ENCODE measurements around the gene C11orf21.

The C11orf21 gene

GRCh38 chr11:2269601-2270321, 32.0 kb downstream of the C11orf21 start:
- peaks cover 57% of the 10 kb centered on the region for H3K27me3 ChIP-seq (ENCODE audit: control insufficient read depth, insufficient read depth, low read length)
- H3K4me1 ChIP-seq (ENCODE audit: control insufficient read depth, insufficient read depth, low read length): peaks cover 27% of the 10 kb centered on the region
- no peaks in the 10 kb centered on the region for H3K9me3 ChIP-seq (ENCODE audit: control insufficient read depth, low read length)
- peak overlapping the region; percentile 36 for H3K4me3 ChIP-seq (ENCODE audit: low read length)
- H3K36me3 ChIP-seq (ENCODE audit: control insufficient read depth, insufficient read depth, low read length): no peaks in the 10 kb centered on the region
- H3K9ac ChIP-seq (ENCODE audit: low read length): peak overlapping the region; percentile 57

GRCh38 chr11:2268729-2269600, 32.8 kb downstream of the C11orf21 start:
- H3K9ac ChIP-seq (ENCODE audit: low read length): peak overlapping the region; percentile 57
- peaks cover 27% of the 10 kb centered on the region for H3K4me1 ChIP-seq (ENCODE audit: control insufficient read depth, insufficient read depth, low read length)
- peak overlapping the region; percentile 36 for H3K4me3 ChIP-seq (ENCODE audit: low read length)
- no peaks in the 10 kb centered on the region for H3K36me3 ChIP-seq (ENCODE audit: control insufficient read depth, insufficient read depth, low read length)
- H3K27me3 ChIP-seq (ENCODE audit: control insufficient read depth, insufficient read depth, low read length): peaks cover 52% of the 10 kb centered on the region
- no peaks in the 10 kb centered on the region for H3K9me3 ChIP-seq (ENCODE audit: control insufficient read depth, low read length)

GRCh38 chr11:2267851-2268728, 33.6 kb downstream of the C11orf21 start:
- Histone ChIP-seq H3K9ac (ENCODE audit: low read length) (peak overlapping the region; percentile 45), H3K9me3 (ENCODE audit: control insufficient read depth, low read length) (no peaks in the 10 kb centered on the region), H3K27me3 (ENCODE audit: control insufficient read depth, insufficient read depth, low read length) (peaks cover 51% of the 10 kb centered on the region), H3K4me1 (ENCODE audit: control insufficient read depth, insufficient read depth, low read length) (peaks cover 27% of the 10 kb centered on the region), H3K4me3 (ENCODE audit: low read length) (no peak overlapping the region), H3K36me3 (ENCODE audit: control insufficient read depth, insufficient read depth, low read length) (no peaks in the 10 kb centered on the region)

- no peaks in the 10 kb centered on the region for H3K36me3 ChIP-seq (ENCODE audit: control insufficient read depth, insufficient read depth, low read length)
- H3K4me1 ChIP-seq (ENCODE audit: control insufficient read depth, insufficient read depth, low read length): peaks cover 27% of the 10 kb centered on the region
- no peak overlapping the region for H3K4me3 ChIP-seq (ENCODE audit: low read length)
- no peak overlapping the region for H3K9ac ChIP-seq (ENCODE audit: low read length)
- peaks cover 47% of the 10 kb centered on the region for H3K27me3 ChIP-seq (ENCODE audit: control insufficient read depth, insufficient read depth, low read length)
- H3K9me3 ChIP-seq (ENCODE audit: control insufficient read depth, low read length): no peaks in the 10 kb centered on the region
Measured at GRCh38 chr11:2267306-2267850, 34.3 kb downstream of the C11orf21 start.

GRCh38 chr11:2266586-2267305, 35.0 kb downstream of the C11orf21 start:
- Histone ChIP-seq H3K9me3 (ENCODE audit: control insufficient read depth, low read length) (no peaks in the 10 kb centered on the region), H3K36me3 (ENCODE audit: control insufficient read depth, insufficient read depth, low read length) (no peaks in the 10 kb centered on the region), H3K4me1 (ENCODE audit: control insufficient read depth, insufficient read depth, low read length) (peaks cover 27% of the 10 kb centered on the region), H3K27me3 (ENCODE audit: control insufficient read depth, insufficient read depth, low read length) (peaks cover 40% of the 10 kb centered on the region), H3K9ac (ENCODE audit: low read length) (no peak overlapping the region), H3K4me3 (ENCODE audit: low read length) (no peak overlapping the region)

- no peak overlapping the region for H3K4me3 ChIP-seq (ENCODE audit: low read length)
- H3K4me1 ChIP-seq (ENCODE audit: control insufficient read depth, insufficient read depth, low read length): peaks cover 27% of the 10 kb centered on the region
- H3K27me3 ChIP-seq (ENCODE audit: control insufficient read depth, insufficient read depth, low read length): peaks cover 33% of the 10 kb centered on the region
- H3K36me3 ChIP-seq (ENCODE audit: control insufficient read depth, insufficient read depth, low read length): no peaks in the 10 kb centered on the region
- no peaks in the 10 kb centered on the region for H3K9me3 ChIP-seq (ENCODE audit: control insufficient read depth, low read length)
- H3K9ac ChIP-seq (ENCODE audit: low read length): peak overlapping the region; percentile 34
Measured at GRCh38 chr11:2265854-2266585, 35.7 kb downstream of the C11orf21 start.

- Histone ChIP-seq H3K4me1 (ENCODE audit: control insufficient read depth, insufficient read depth, low read length) (peaks cover 27% of the 10 kb centered on the region), H3K27me3 (ENCODE audit: control insufficient read depth, insufficient read depth, low read length) (peaks cover 27% of the 10 kb centered on the region)
Measured at GRCh38 chr11:2265396-2265795, 36.3 kb downstream of the C11orf21 start.

GRCh38 chr11:2264366-2265053, 37.2 kb downstream of the C11orf21 start:
- Histone ChIP-seq H3K4me1 (ENCODE audit: control insufficient read depth, insufficient read depth, low read length) (peaks cover 21% of the 10 kb centered on the region), H3K27me3 (ENCODE audit: control insufficient read depth, insufficient read depth, low read length) (peaks cover 22% of the 10 kb centered on the region), H3K9ac (ENCODE audit: low read length) (no peak overlapping the region)

More at GRCh38 chr11:2265396-2265795, 36.3 kb downstream of the C11orf21 start:
- H3K36me3 ChIP-seq (ENCODE audit: control insufficient read depth, insufficient read depth, low read length): no peaks in the 10 kb centered on the region
- H3K4me3 ChIP-seq (ENCODE audit: low read length): no peak overlapping the region
- H3K9ac ChIP-seq (ENCODE audit: low read length): peak overlapping the region; percentile 34
- H3K9me3 ChIP-seq (ENCODE audit: control insufficient read depth, low read length): no peaks in the 10 kb centered on the region

GRCh38 chr11:2263724-2264360, 37.9 kb downstream of the C11orf21 start:
- no peak overlapping the region for H3K9ac ChIP-seq (ENCODE audit: low read length)
- H3K4me1 ChIP-seq (ENCODE audit: control insufficient read depth, insufficient read depth, low read length): peaks cover 21% of the 10 kb centered on the region
- no peaks in the 10 kb centered on the region for H3K9me3 ChIP-seq (ENCODE audit: control insufficient read depth, low read length)
- H3K27me3 ChIP-seq (ENCODE audit: control insufficient read depth, insufficient read depth, low read length): peaks cover 16% of the 10 kb centered on the region
- no peak overlapping the region for H3K4me3 ChIP-seq (ENCODE audit: low read length)
- H3K36me3 ChIP-seq (ENCODE audit: control insufficient read depth, insufficient read depth, low read length): no peaks in the 10 kb centered on the region

More at GRCh38 chr11:2264366-2265053, 37.2 kb downstream of the C11orf21 start:
- no peaks in the 10 kb centered on the region for H3K36me3 ChIP-seq (ENCODE audit: control insufficient read depth, insufficient read depth, low read length)
- H3K9me3 ChIP-seq (ENCODE audit: control insufficient read depth, low read length): no peaks in the 10 kb centered on the region
- H3K4me3 ChIP-seq (ENCODE audit: low read length): no peak overlapping the region

- Histone ChIP-seq H3K4me3 (ENCODE audit: low read length) (no peak overlapping the region), H3K9ac (ENCODE audit: low read length) (no peak overlapping the region), H3K9me3 (ENCODE audit: control insufficient read depth, low read length) (no peaks in the 10 kb centered on the region), H3K4me1 (ENCODE audit: control insufficient read depth, insufficient read depth, low read length) (peaks cover 14% of the 10 kb centered on the region), H3K27me3 (ENCODE audit: control insufficient read depth, insufficient read depth, low read length) (peaks cover 9% of the 10 kb centered on the region), H3K36me3 (ENCODE audit: control insufficient read depth, insufficient read depth, low read length) (no peaks in the 10 kb centered on the region)
Measured at GRCh38 chr11:2263071-2263565, 38.6 kb downstream of the C11orf21 start.
